ENCODE results near the gene HEPACAM2.

The HEPACAM2 gene

GRCh38 chr7:93226310-93226709 lies at the start of gene HEPACAM2:
TSS of gene HEPACAM2 (minus strand) at chr7:93226469.
- no peak for FAIRE-seq

DNA sequence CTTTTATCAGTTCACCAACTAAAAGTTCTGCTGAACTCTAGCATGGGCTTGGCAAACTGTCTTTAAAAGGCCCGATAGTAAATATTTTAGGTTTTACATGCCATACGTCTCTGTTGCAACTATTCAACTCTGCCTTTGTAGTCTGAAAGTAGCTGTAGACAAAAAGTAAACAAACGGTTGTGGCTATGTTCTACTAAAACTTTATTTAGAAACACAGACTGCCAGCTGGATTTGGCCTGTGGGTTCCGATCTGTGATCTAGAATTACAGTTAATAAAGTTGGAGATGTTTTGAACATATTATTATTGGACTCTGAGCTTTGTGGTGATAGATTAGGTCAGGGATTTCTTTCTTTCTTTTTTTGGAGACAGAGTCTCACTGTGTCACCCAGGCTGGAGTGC lies 39.0 kb upstream of the HEPACAM2 start:
- no peak for FAIRE-seq

DNA sequence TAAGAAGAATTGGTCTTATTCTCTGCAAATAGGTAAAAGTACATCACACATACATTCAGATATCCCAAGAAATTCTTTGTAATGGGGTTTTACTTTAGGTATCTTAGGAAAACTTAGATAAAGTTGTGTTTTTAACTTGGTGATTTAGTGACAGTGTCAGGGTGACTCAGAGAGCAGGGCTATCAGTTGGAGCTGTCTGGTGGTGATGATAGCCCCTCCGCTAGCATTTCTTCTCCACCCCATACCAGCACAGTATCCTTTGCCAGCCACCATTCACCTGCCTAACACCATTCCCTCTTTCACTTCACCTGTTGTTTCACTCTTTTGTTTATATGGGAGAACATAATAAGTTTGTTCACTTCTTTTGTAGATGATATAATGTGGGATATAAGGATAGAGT lies 36.3 kb upstream of the HEPACAM2 start:
- no peak for FAIRE-seq

- no peak for FAIRE-seq
These were observed 32.4 kb upstream of the HEPACAM2 start for GRCh38 chr7:93258661-93259060.

- no peak for FAIRE-seq
These were observed 23.4 kb upstream of the HEPACAM2 start for GRCh38 chr7:93249491-93250148.

DNA sequence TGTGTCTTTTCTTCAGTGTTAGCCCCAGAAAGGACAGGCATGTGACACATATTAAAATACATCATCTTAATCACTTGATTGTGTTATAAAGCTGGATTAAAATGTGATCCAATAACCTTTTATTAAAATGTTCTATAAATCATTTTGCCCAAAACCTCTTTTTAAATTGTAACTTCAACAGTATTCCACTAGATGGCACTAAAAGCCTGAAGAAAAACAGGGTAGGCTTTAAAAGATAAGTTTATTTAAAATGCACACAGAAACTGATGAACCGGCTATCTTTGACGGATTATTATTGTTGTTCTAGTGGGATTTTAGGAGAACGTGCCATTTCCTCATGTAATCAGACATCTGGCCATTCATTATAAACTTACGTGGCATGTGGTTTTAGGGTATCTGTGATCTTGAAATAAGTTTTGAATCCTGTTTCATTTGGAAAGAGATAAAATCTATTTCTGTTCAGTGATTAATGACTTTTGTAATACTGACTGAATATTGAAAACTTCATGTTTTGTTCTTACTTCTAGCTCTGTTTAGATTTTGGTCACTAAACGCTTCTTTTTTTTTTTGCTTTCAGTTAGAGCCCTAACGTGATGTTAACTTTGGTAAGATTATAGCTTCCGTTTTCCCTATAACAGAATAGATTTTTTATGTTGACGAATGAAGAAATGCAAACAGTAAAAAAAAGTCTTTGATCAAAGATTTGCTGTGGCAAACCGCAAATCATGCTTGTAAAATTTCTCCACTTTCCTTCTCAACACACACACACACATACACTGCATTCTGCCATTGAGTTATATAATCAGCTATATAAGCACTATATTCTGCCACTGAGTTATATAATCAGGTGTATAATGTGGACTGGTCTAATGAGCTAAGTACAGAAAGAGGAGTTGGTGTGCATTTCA lies 19.5 kb upstream of the HEPACAM2 start:
- FAIRE-seq: peak; percentile 82

DNA sequence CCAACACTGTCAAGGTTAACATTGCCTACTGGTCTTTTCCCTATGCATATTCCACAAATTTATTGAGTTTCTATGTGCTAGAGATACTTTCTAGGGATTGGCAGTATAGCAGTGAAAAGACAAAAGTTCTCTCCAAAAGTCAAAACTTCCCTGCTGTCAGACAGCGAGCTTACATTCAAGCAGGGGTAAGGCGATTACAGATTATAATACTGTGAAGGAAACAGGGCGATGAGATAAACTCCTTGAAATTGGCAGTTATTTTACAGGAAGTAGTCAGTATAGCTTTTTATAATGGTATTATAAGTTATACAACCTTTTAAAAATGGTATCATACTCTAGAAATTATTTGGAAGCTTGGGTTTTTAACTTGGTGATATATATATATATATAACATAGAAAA lies 15.8 kb upstream of the HEPACAM2 start:
- FAIRE-seq: no peak

DNA sequence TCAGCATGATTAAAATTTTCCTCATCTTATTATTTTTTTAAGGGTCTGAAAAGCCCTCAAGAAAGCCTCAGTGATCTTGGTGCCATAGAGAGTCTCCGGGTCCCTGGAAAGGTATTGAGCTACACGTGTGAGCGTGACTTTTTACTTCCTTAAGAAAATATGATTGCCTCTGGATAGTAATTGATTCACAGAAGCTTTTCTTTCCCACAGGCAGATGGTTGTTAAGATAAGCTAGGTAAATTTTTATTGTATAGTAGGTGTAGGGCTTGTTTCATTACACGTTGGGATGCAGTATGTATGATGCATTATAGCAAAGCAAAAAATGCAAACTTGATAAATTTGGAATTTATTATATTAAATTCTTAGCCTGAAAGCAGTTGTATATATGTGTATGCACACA lies 13.6 kb upstream of the HEPACAM2 start:
- FAIRE-seq: no peak

DNA sequence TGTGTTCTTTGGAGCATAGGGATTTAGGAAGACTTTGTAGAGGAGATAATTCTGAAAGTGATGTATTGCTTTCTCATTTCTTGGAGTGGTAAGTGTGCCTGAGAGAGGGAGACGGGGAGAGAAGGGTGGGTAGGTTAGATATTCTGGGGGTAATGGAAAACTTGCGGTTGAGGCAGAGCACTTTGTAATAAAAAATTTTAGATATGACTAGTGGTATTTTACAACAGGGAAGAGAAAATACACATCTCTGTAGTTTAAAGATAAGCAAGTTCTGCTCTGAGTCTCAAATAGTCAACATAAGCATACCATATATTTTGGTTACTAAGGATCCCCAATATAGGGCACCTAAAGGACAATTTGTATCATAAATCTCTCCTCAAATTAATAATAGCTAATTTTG lies 12.5 kb upstream of the HEPACAM2 start:
- no peak for FAIRE-seq

- no peak for FAIRE-seq
These were observed 11.9 kb upstream of the HEPACAM2 start for GRCh38 chr7:93238131-93238530.

DNA sequence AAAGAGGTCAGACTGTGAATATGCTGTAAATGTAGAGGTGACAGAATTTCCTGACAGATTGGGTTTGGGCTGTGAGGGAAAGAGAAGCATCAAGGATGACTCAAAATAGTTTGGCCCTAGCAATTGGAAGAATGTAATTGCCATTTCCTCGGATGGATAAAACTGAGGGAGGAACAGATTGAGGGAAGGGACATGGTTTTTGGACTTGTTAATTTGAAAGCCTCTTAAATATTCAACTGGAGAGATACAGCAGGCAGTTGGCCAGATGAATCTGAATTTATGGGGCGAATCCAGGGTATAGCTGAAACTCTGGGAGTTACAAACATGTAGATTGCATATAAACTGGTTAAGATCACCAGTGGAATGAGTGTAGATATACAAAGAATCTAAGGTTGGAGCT lies 9.3 kb upstream of the HEPACAM2 start:
- FAIRE-seq: no peak

DNA sequence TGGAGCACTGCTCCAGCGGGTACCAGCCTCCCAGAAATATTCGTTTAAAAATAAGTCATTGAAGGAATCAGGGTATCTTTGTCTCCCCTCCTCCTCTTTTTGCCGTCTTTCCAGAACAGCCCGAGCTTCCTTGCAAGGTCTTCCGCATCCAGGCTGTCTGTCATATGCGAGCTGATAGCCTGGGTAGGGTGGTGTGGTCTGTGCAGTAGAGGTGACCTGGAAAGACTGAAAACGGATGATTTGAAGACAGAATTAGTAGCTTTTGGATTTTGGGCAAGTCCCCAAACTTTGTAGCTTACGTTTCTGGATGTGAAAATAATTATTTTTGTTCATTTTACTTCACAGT lies 6.4 kb upstream of the HEPACAM2 start:
- no peak for FAIRE-seq

DNA sequence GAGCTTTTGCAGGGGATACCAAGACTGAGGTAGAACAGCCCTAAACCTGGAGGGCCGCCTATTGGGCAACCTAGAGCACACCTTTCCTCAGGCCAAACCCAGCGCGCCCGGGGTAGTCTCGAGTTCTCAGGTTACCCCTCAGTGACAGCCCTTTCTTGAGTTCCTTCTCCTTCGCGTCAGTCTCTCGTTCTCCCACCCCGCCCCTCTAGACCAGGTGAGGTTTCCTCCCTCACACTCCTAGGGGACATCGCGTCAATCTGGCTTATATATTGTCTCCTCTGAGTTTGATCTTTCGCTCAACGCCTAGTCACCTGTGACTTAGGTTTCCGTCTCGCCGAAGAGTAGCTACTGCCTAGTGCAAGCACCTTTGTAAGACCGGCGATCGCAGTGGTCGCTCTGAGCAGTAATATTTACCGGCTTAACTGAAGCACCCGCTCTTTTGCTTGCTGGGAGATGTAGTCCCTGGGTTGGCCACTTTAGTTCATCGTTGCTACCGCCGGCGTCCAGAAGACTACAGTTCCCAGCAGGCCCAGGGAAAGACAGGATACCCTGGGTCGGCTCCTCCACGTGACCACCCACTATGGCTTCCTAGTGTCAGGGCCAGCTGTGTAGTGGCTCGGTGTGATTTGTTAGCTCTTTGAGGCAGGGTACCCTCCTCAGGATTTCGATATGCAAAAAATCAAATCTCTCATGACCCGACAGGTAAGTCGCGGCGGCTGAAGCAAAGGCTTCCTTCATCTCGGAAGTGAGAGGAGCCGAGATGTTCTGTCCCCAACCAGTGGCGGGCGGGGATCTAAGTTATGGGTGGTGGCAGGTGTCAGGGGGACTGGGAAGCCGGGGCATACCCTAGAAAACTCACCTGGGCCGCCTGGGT lies 5.8 kb upstream of the HEPACAM2 start, which contains the start of gene VPS50:
TSS of gene VPS50 (plus strand) at position 568 of the 874 bp plus-strand sequence. CDS start at position 670, 102 bp downstream.
- peak; percentile 96 for FAIRE-seq

DNA sequence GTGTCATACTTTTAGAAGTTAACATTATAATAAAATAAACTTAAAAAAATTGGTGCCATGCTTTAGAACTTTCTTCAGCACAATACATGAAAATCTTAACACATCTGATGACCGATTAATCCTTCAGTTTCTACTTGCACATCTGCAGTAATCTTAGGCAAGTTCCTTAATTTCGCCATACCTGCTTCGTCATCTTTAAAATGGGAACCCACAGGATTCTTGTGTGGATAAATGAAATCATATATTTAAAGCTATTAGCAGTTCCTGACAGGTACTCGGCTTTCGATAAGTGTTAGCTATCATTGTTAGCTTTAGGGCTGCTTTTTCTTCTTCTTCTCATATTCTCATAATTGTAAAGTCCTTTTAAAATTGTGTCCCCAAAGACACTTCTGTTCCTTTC lies 5.0 kb upstream of the HEPACAM2 start:
- FAIRE-seq: no peak

- FAIRE-seq: peak; percentile 86
These were observed 2.0 kb upstream of the HEPACAM2 start for GRCh38 chr7:93228302-93228701.

DNA sequence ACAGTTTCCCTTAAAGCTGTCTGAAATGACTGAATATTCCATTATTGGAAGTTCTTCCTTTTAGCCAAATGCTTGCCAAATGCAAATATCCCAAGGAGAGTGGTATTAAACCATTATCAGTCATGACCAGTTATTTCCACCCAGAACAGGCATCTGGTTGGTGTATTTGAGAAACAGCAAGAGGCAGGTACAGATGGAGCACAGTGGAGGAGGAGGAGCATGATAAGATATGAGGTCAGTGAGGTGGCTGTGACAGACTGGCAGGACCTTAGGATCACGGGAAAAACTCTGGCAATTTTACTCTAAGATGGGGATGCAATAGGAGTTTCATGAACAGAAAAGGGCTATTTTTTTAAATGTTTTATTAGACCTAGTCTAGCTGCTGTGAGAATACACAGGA lies 6.4 kb downstream of the HEPACAM2 start:
- FAIRE-seq: no peak

DNA sequence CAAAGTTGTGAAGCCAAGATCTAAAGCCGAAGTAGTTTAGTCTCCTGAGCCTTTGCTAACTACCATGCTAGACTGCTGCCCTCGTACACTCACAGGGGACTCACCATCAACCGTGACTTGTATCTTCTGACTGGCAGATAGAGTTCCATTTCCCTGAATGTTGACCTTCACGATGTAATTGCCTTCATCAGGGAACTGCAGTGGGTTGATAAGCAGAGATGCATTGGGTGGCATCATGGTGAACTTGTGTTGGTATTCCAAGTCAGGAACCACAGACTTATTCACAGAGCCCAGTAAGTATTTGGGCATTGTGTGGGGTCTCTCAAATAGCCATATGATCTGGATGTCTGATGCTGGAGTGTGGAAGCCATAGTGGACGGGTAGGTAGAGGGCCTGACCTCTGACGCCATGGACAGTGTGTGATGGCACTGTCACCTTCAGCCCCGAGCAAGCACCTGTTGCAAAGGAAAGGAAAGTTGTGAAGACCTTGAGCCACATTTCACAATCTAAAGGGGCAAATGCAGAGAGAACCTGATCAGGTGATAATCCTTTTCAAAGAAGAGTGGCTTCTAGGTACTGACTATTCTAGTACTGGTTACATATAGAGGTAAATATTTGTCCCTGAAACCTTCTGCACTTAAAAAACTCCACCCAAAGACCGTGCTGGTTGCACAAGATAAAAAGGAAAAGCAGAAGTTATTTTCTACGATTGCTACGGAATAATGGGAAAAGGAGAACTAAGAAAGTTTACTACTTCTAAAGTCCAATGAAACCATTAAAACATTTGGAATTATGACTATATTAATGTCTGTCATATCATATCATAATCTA lies 7.1 kb downstream of the HEPACAM2 start:
- FAIRE-seq: no peak

GRCh38 chr7:93212881-93213280 lies 13.4 kb downstream of the HEPACAM2 start:
- FAIRE-seq: no peak

DNA sequence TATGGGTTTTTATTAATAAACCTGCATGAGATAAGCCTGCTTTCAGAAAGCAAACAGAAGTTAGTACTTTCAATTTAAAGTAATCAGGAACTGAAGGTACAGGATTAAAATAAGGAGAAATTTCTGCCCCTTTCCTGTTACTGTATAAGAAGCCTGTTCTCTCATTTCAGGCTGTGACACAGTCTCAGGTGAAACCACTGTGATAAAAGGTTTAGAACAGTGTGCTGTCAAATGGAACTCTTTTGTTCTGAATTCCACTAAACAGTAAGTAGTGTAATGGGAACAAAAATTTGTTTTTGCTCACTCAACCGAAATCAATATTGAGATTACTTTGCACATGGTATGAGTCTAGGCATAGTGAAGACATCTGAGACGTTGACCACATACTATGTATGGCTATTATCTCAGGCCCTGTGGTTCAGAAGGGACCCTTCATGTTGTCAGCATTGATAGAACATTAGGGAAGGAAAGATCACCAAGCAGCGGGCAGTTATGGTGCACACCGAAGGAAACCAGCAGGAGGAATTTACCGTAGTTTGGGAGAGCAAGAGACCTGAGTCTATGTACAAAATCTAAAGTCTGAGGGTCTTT lies 14.9 kb downstream of the HEPACAM2 start:
- no peak for FAIRE-seq

DNA sequence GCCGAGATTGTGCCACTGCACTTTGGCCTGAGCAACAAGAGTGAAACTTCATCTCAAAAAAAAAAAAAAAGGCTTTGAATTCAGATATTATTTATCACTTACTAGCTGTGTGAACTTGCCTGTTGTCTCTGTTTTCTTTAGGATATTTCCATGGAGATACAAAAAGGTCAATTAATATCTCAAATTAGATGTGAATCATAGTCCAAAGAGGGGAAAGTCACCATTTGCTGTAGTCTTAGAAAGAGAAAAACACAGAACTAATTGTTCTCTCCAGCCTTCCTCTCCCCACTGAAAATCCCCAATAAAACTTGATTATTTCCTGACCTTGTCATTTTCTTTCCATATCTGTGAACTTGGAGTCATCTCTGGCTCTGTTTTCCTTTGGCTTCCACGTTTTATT lies 21.2 kb downstream of the HEPACAM2 start:
- FAIRE-seq: no peak

DNA sequence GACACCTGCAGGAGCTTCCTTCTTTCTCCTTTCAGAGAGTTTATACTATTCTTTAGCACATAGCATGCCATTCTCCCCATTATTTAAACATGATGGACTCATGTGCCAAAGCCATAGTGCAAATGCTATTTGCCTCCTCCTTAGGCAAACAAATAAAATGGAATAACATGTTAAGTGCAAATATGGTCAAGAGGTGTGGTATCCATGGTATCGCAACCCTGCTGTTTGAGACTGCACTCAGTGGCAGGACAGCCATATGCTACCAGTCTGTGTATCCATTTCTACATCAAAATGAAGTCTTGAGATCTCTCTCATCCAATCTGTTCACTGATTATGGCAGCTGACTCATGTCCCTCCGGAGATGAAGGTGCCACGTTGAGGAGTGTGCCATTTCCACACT lies 22.8 kb downstream of the HEPACAM2 start:
- FAIRE-seq: no peak

Data from endometrium (tissue), 2 donors.